HEK293 (cell line): ENCODE results near the gene APC2.

Experiments
- CTCF ChIA-PET: fragments of 350-600 bp; formaldehyde crosslinking; extraction: SDS; loops from one replicate; lab custom pipeline; 2021; ENCODE audit warnings: antibody characterized with exemption; lab: Yijun Ruan, JAX
- POLR2A ChIA-PET: fragments of 300-600 bp; formaldehyde crosslinking; extraction: SDS; loops from one replicate; lab custom pipeline; 2020; ENCODE audit warnings: antibody characterized with exemption, inconsistent platforms; lab: Yijun Ruan, JAX
- H3K27ac ChIP-seq: fragments of 200-500 bp; sonication (Bioruptor generic); 2 replicates; pipeline ENCODE4 v1.5.1; 2014; ENCODE audit warnings: low read depth, low read length, control low read depth, inconsistent platforms; ENCODE audit errors: extremely low read depth
- H3K36me3 ChIP-seq, 2 experiments: fragments of 200-500 bp in 1 of 2; sonication (Bioruptor generic) in 1 of 2; 1 replicate in 1 of 2; 2 replicates in 1 of 2; pipeline ENCODE4 v1.5.1; 2014 to 2017; ENCODE audit warnings: inconsistent platforms in 2 of 2, low read length in 2 of 2; ENCODE audit not compliant: control insufficient read depth in 2 of 2, insufficient read depth in 1 of 2
- H3K4me1 ChIP-seq: fragments of 200-500 bp; sonication (Bioruptor generic); 2 replicates; pipeline ENCODE4 v1.5.1; 2014; ENCODE audit warnings: mild to moderate bottlenecking, low read length, inconsistent platforms; ENCODE audit not compliant: control insufficient read depth, insufficient read depth
- H3K4me3 ChIP-seq: 2 replicates; pipeline ENCODE4 v1.5.1; 2011; ENCODE audit warnings: low read depth, mild to moderate bottlenecking, control low read depth, low read length, moderate library complexity
- H3K9me3 ChIP-seq: fragments of 200-500 bp; sonication (Bioruptor generic); 2 replicates; pipeline ENCODE4 v1.5.1; 2014; ENCODE audit warnings: low read depth, low read length, inconsistent platforms; ENCODE audit not compliant: control insufficient read depth, insufficient read depth
- HIC1 ChIP-seq: fragments of 450-650 bp; formaldehyde crosslinking; IDR thresholded peaks from 2 replicates; pipeline ENCODE4 v1.5.1; 2016; ENCODE audit warnings: missing biosample characterization, missing genetic modification characterization
- KLF17 ChIP-seq: fragments of 450-650 bp; formaldehyde crosslinking; IDR thresholded peaks from 2 replicates; pipeline ENCODE4 v1.5.1; 2016; ENCODE audit warnings: missing biosample characterization, missing genetic modification characterization
- SCRT1 ChIP-seq: fragments of 450-650 bp; formaldehyde crosslinking; IDR thresholded peaks from 2 replicates; pipeline ENCODE4 v1.5.1; 2016; ENCODE audit warnings: missing biosample characterization, missing genetic modification characterization, borderline replicate concordance
- SCRT2 ChIP-seq: fragments of 450-650 bp; formaldehyde crosslinking; IDR thresholded peaks from 2 replicates; pipeline ENCODE4 v1.5.1; 2016; ENCODE audit warnings: missing biosample characterization, missing genetic modification characterization
- ZBTB10 ChIP-seq: fragments of 450-650 bp; formaldehyde crosslinking; IDR thresholded peaks from 2 replicates; pipeline ENCODE4 v1.5.1; 2016; ENCODE audit warnings: missing biosample characterization, missing genetic modification characterization
- ZBTB26 ChIP-seq: fragments of 450-650 bp; formaldehyde crosslinking; optimal IDR thresholded peaks from 2 replicates; pipeline ENCODE3; 2016; ENCODE audit warnings: missing biosample characterization, mild to moderate bottlenecking, missing genetic modification characterization
- ZBTB48 ChIP-seq: fragments of 450-650 bp; formaldehyde crosslinking; IDR thresholded peaks from 2 replicates; pipeline ENCODE4 v1.5.1; 2016; ENCODE audit warnings: missing biosample characterization, missing genetic modification characterization
- ZBTB8A ChIP-seq: fragments of 450-650 bp; formaldehyde crosslinking; IDR thresholded peaks from 2 replicates; pipeline ENCODE4 v1.5.1; 2016; ENCODE audit warnings: missing biosample characterization, missing genetic modification characterization
- ZFP37 ChIP-seq: fragments of 450-650 bp; formaldehyde crosslinking; IDR thresholded peaks from 2 replicates; pipeline ENCODE4 v1.5.1; 2016; ENCODE audit warnings: missing biosample characterization, missing genetic modification characterization
- ZIC2 ChIP-seq: fragments of 450-650 bp; formaldehyde crosslinking; IDR thresholded peaks from 2 replicates; pipeline ENCODE4 v1.5.1; 2016; ENCODE audit warnings: missing biosample characterization, missing genetic modification characterization
- ZNF114 ChIP-seq: fragments of 450-650 bp; formaldehyde crosslinking; IDR thresholded peaks from 2 replicates; pipeline ENCODE4 v1.5.0; 2017; ENCODE audit warnings: missing biosample characterization, missing genetic modification characterization
- ZNF132 ChIP-seq: fragments of 450-650 bp; formaldehyde crosslinking; IDR thresholded peaks from 2 replicates; pipeline ENCODE4 v1.5.1; 2017; ENCODE audit warnings: missing biosample characterization, missing genetic modification characterization, borderline replicate concordance
- ZNF157 ChIP-seq: fragments of 450-650 bp; formaldehyde crosslinking; IDR thresholded peaks from 2 replicates; pipeline ENCODE4 v1.5.1; 2016; ENCODE audit warnings: missing biosample characterization, missing genetic modification characterization
- ZNF19 ChIP-seq: fragments of 450-650 bp; formaldehyde crosslinking; IDR thresholded peaks from 2 replicates; pipeline ENCODE4; 2016; ENCODE audit warnings: missing biosample characterization, missing genetic modification characterization, low read depth
- ZNF266 ChIP-seq: fragments of 450-650 bp; formaldehyde crosslinking; IDR thresholded peaks from 2 replicates; pipeline ENCODE4 v1.5.1; 2016; ENCODE audit warnings: missing biosample characterization, missing genetic modification characterization, low read depth
- ZNF341 ChIP-seq: fragments of 450-650 bp; formaldehyde crosslinking; IDR thresholded peaks from 2 replicates; pipeline ENCODE4; 2016; ENCODE audit warnings: low read depth, missing biosample characterization, missing genetic modification characterization
- ZNF354C ChIP-seq: fragments of 450-650 bp; formaldehyde crosslinking; IDR thresholded peaks from 2 replicates; pipeline ENCODE4 v1.5.1; 2016; ENCODE audit warnings: missing biosample characterization, missing genetic modification characterization, low read depth, borderline replicate concordance
- ZNF398 ChIP-seq: fragments of 450-650 bp; formaldehyde crosslinking; IDR thresholded peaks from 2 replicates; pipeline ENCODE4 v1.5.1; 2017; ENCODE audit warnings: missing biosample characterization, missing genetic modification characterization
- ZNF433 ChIP-seq: fragments of 450-650 bp; formaldehyde crosslinking; IDR thresholded peaks from 2 replicates; pipeline ENCODE4 v1.5.1; 2016; ENCODE audit warnings: missing biosample characterization, missing genetic modification characterization, low read depth
- ZNF529 ChIP-seq: fragments of 450-650 bp; formaldehyde crosslinking; IDR thresholded peaks from 2 replicates; pipeline ENCODE4 v1.5.1; 2017; ENCODE audit warnings: missing genetic modification characterization, missing biosample characterization; ENCODE audit not compliant: insufficient replicate concordance
- ZNF600 ChIP-seq: fragments of 450-650 bp; formaldehyde crosslinking; IDR thresholded peaks from 2 replicates; pipeline ENCODE4 v1.5.1; 2016; ENCODE audit warnings: missing biosample characterization, missing genetic modification characterization
- ZNF624 ChIP-seq: fragments of 450-650 bp; formaldehyde crosslinking; IDR thresholded peaks from 2 replicates; pipeline ENCODE4 v1.5.1; 2017; ENCODE audit warnings: missing biosample characterization, missing genetic modification characterization
- ZNF658 ChIP-seq: fragments of 450-650 bp; formaldehyde crosslinking; IDR thresholded peaks from 2 replicates; pipeline ENCODE4; 2016; ENCODE audit warnings: missing biosample characterization, missing genetic modification characterization
- ZNF660 ChIP-seq: fragments of 450-650 bp; IDR thresholded peaks from 2 replicates; pipeline ENCODE4 v1.5.1; 2018; ENCODE audit warnings: missing biosample characterization, mild to moderate bottlenecking, missing genetic modification characterization
- ZSCAN4 ChIP-seq: fragments of 450-650 bp; formaldehyde crosslinking; IDR thresholded peaks from 2 replicates; pipeline ENCODE4 v1.5.1; 2017; ENCODE audit warnings: missing biosample characterization, missing genetic modification characterization
- ZXDB ChIP-seq: fragments of 450-650 bp; formaldehyde crosslinking; IDR thresholded peaks from 2 replicates; pipeline ENCODE4 v1.5.1; 2016; ENCODE audit warnings: missing biosample characterization, missing genetic modification characterization

The APC2 gene

GRCh38 chr19:1408300-1409203 lies 41.4 kb upstream of the APC2 start:
- POLR2A ChIA-PET = interaction anchor here (0.7 to 1.4 kb wide), 6 partner anchors 12 to 425 kb away, joined by 3 to 5 read pairs (median 4); partner anchors contain the start of gene CIRBP
- Histone ChIP-seq H3K27ac (peak overlapping the region; percentile 98), H3K4me1 (peaks cover 9% of the 10 kb centered on the region), H3K9me3 (no peaks in the 10 kb centered on the region), H3K36me3 (peaks cover 0 to 48% of the 10 kb centered on the region in 2 experiments; a peak in 2 of 3 replicates), H3K4me3 (peak overlapping the region; percentile 85)
- CTCF ChIA-PET = no interaction called here
- TF ChIP-seq SCRT1 (tag by site-specific recombination) = peak; percentile 99
- no peak for TF ChIP-seq ZNF157 (tag by site-specific recombination)
- no peak for TF ChIP-seq ZSCAN4 (tag by site-specific recombination)
- 0 out of 2 replicates have a peak, but pooled peaks have one; percentile 30 for TF ChIP-seq ZBTB8A (tag by site-specific recombination)
- TF ChIP-seq KLF17 (tag by site-specific recombination) = 0 out of 2 replicates have a peak, but pooled peaks have one; percentile 9
- TF ChIP-seq ZNF600 (tag by site-specific recombination) = peak; percentile 52; the same call in 1 of the 2 replicates
- TF ChIP-seq ZBTB26 (tag by site-specific recombination) = peak; percentile 84
- peak; percentile 34 for TF ChIP-seq ZBTB48 (tag by site-specific recombination)
- no peak for TF ChIP-seq ZNF624
- TF ChIP-seq ZNF433 (tag by site-specific recombination) = no peak
- TF ChIP-seq SCRT2 = peak; percentile 99
- TF ChIP-seq ZNF354C (tag by site-specific recombination) = no peak
- TF ChIP-seq ZNF132 (tag by site-specific recombination) = no peak
- TF ChIP-seq ZNF114 = no peak
- TF ChIP-seq ZNF266 (tag by site-specific recombination) = no peak
- peak; percentile 52; the same call in 1 of the 2 replicates for TF ChIP-seq ZIC2 (tag by site-specific recombination)
- 0 out of 2 replicates have a peak, but pooled peaks have one; percentile 13 for TF ChIP-seq ZNF660 (tag by site-specific recombination)
- TF ChIP-seq ZNF398 (tag by site-specific recombination) = peak; percentile 13; the same call in 1 of the 2 replicates
- peak; percentile 90 for TF ChIP-seq ZBTB10 (tag by site-specific recombination)
- TF ChIP-seq ZNF341 = peak; percentile 55
- 0 out of 2 replicates have a peak, but pooled peaks have one; percentile 16 for TF ChIP-seq ZFP37 (tag by site-specific recombination)
- no peak for TF ChIP-seq HIC1 (tag by site-specific recombination)
- no peak for TF ChIP-seq ZNF529 (tag by site-specific recombination)
- TF ChIP-seq ZNF19 (tag by site-specific recombination) = no peak
- peak; percentile 1; the same call in 1 of the 2 replicates for TF ChIP-seq ZXDB (tag by site-specific recombination)
- no peak for TF ChIP-seq ZNF658
